ELR (cell line): ENCODE data around the gene CYP46A1.
"Not testable (repeated sequence)": the region's sequence is repeated elsewhere in the genome, so short reads cannot be mapped to it uniquely, and the experiment has no call there.

Experiments
- DNase-seq: peaks from one replicate; pipeline ENCODE4 v3.0.0-alpha.2; 2015; ENCODE audit warnings: low read depth

Gene CYP46A1

DNA sequence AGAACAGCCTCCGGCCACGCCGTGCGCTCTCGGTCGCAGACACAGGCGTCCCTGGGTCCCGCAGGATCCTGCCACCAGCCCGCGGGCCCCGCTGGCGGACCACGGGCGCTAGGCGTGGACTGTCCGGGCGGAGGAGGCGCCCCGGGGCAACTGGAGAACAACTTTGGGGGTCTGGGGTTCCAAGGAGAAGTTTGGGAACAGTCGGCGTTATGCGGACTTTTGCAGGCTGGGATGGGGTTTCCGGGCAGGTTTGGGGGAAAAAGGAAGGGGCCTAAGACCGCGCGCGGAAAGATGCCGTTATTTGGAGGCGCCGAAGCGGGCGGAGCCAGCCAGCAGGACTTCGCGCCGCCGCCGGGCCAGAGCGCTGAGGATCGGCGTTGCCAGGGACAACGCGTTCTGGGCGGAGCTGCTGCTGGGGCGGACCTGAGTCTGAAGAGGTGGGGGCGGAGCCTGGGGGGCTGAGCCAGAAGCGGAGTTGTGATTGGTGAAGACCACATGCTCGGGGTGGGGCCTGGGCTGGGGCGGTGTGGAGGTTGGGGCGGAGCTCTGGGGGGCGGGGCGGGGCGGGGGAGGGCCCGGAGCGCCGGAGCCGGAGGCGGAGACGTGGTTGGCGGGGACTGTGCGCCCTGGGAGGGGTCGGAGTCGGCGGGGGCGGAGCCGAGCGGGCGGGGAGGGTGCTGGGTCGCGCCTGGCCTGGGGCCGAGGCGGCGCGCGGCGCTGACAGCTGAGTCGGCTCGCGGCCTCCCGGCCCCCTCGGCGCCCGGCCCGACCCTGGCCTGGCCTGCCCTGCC is at the start of gene CYP46A1:
Gene CYP46A1 (plus strand): TSS at position 680 of the 791 bp plus-strand sequence. CDS start 120 bp downstream, outside the sequence.
- peak; percentile 100 for DNase-seq

DNA sequence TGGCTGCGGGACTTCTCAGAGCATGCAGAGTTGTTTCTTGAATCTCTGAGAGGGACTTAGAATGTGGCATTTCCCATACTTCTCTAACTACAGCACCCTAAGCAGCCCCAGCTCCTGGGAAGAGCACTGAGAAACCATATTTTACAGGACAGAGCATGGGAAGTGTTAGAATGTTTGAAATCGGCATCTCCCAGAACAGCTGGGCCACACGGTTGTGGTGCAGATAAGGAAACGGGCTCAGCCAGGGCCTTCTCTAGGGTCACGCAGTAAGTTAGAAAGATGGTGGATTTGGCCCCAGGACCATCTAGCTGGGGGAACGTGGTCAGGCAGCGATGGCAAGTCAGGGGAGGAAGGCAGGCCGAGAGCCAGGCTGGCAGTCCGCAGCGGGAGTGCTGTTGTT is 49.7 kb upstream of the CYP46A1 start:
- no peak for DNase-seq

DNA sequence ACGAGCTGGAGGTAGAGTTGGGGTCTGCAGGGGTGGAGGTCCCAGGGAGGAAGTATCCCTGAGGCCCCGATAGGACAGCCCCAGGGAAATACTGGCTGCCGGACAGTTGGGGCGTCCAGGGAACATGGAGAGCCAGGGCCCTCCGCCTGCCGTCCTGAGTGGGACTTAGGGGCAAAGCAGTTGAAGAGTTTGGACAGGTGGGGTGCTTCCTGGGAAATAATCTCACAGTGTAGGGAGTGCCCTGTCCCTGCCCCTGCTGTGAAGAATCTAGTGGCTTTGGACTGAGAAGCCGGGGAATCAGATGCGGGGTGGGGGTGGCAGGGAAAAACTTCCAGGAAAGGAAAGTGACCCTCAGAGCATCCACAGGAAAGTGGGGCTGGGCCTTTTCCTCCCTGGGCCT is 49.0 kb upstream of the CYP46A1 start:
- no peak for DNase-seq

DNA sequence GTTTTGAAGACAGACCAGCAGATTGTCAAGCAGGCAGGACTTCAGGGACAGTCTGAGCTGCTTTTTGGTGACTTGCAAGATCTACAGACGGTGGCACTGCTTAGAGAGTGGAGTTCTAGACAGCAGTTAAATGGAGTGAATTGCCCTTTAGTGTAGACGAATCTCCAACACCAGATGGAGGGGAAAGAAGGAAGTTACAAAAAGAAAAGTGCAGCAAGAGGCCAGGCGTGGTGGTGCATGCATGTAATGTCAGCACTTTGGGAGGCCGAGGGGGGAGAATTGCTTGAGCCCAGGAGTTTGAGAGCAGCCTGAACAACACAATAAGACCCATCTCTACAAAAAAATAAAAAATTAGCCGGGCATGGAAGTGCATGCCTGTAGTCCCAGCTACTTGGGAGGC is 47.6 kb upstream of the CYP46A1 start:
- no peak for DNase-seq

DNA sequence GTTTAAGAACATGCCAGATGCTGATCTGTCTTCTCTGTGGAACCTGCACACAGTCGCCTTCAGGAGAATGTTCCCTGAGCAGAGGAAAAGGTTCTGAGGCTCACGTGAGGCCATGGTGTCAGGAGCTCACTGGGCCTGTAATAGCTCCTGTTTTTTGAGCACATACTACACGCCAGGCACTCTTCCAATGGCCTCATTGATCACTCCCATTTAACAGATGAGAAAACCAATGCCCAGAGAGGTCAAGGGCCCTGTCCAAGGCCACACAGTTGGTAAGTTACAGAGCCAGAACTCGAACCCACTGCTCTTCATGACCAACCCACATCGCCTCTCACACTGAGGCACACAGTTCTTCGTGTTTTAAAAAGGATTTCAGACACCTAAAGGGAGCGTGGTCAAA is 46.5 kb upstream of the CYP46A1 start:
- DNase-seq: no peak

DNA sequence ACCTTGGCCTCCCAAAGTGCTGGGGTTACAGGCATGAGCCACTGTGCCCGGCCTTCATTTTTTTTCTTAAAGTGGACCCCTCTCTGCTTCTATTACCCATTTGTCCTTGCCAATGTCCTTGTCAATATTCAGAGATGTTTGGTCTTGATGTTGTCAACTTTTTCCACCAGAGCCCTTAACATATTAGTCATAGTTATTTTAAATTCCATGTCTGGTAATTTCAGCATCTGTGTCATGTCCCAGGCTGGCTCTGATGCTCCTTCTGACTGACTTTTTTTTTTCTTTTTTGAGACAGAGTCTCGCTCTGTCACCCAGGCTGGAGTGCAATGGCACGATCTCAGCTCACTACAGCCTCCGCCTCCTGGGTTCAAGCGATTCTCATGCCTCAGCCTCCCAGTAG is 41.3 kb upstream of the CYP46A1 start:
- not testable (repeated sequence) for DNase-seq

DNA sequence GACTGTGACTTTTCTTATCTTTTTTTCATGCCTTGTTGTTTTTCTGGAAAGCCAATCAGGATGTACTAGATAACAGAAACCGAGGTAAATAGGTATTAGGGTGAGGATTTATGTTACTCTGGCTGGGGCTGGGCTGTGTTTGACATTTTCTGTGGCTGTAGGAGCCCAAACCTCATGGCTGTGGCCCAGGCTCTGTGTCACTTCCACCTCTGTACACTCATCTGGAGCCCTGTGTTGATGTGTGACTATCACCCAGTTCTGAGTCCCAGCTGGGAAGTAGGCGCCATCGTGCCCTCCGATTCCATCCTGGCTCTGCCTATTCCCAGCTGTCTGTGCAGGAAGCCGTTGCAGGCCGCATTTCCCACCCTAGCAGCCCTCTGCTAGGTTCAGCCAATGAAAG is 40.8 kb upstream of the CYP46A1 start:
- no peak for DNase-seq

DNA sequence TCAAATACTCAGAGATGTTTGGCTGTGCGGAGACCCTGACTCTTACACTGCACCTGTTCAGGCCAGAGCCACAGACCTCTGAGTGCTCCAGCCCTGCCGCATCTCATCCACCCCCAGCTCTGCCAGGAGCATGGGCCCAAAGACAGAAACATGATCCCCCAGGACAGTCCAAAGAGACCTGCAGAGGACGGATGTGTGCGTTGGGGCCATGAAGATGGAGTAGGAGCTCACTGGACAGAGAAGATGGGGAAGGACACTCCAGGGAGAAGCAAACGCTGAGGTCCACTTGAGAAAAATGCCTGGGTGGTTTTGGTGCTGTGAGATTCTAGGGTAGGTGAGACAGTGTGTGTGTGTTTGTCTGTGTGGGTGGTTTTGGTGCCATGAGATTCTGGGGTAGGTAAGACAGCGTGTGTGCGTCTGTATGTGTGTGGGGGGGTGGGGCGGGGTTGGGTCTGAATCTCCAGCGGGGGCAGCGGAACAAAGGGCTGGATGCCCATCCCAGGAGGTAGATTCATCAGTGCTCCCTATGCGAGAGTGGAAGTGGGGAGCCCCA is 40.0 kb upstream of the CYP46A1 start:
- DNase-seq: no peak

DNA sequence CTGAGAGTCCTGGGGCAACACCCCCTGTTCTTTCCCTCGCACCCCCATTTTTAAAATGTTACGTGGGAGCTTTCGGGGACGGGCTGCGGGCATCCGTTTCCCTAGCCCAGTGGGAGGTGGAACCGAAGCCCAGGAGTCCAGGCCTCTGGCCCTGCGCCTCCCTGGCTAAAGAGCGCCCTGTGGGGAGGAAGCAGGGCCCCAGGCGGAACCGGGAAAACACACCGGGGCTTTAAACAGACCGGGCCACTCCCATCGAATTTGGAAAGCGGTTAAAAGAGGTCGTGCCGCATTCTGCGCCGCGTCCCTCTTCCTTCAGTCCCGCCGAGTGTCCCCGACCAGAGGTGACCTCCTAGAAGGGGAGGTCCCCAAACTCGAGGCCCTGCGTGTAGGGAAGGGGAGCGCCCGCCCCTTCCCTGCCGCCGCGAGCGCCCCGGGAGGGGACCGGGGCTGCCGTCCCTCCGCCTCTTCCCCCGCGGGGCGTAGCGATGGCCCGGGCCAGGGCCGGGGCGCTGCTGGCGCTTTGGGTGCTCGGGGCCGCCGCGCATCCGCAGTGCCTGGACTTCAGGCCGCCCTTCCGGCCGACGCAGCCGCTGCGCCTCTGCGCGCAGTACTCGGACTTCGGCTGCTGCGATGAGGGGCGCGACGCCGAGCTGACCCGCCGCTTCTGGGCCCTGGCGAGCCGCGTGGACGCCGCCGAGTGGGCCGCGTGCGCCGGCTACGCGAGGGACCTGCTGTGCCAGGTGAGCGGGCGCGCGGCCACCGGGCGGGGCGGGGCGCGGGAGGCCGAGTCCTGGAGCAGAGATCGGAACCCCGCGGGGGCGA is 39.2 kb upstream of the CYP46A1 start, which contains the start of gene HHIPL1:
Gene HHIPL1 (plus strand): TSS at position 407 of the 822 bp plus-strand sequence. CDS start 79 bp downstream, at position 486.
- DNase-seq: peak; percentile 40

DNA sequence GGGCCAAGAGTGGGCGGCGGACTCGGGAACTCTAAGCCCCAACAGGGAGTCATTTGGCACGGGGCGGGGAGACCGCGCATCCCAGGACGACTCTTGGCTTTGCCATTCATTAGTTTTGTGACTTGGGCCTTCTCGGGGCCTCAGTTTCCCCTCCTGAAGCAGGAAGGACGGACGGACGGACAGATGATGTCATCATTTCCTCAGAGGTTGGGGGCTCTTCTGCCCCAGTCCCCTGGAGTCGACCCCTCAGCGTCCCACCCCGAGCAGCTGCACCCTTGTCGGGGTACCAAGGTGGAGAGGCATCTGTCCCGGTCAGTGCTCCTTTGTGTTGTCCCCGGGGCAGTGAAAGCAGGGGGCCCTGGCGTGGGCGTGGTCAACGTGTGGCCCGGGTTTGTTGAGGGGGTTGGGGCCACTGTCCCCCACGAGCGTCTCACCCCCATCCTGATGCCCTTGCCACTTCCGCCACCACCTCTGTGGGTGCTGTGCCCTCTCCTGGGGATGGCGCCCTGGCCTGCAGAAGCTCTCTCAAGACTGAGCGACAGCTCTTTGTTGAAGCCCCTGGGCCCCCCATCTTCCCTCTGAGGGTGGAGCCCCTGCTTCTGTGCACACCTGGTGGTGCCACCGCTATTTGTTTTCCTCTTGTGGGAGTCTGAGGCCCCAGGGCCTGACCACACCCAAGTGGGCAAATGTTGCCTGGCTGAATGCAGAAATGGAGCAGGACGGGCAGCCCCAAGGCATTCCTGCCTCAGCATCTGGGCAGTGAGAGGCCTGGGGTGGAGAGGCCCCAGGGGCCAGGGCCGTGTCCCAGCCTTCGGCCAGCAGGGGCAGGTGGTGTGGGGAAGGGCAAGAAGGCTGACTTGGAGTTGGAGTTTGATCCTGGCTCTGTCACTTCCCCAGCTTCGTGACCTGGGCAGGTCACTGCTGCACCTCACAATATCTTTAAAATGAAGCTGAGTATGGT is 38.3 kb upstream of the CYP46A1 start:
- DNase-seq: no peak

DNA sequence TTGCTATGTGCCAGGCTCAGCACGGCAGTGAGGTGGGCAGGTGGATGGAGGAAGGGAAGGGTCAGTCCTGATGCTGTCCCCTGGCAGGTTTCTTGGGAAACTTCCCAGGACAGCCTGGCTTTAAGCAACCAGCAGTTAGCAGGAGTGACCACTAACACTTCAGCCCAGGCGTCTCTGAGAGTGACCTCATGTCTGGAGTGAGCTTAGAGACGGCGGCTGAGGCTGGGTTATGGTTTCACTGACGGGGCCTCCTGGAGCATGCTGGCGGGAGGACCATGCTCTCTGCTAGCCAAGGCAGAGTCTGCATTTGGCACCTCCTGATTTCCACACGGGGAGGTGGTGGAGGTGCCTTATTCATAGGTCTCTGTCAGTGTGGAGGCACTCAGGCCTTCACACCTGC is 36.7 kb upstream of the CYP46A1 start:
- no peak for DNase-seq

DNA sequence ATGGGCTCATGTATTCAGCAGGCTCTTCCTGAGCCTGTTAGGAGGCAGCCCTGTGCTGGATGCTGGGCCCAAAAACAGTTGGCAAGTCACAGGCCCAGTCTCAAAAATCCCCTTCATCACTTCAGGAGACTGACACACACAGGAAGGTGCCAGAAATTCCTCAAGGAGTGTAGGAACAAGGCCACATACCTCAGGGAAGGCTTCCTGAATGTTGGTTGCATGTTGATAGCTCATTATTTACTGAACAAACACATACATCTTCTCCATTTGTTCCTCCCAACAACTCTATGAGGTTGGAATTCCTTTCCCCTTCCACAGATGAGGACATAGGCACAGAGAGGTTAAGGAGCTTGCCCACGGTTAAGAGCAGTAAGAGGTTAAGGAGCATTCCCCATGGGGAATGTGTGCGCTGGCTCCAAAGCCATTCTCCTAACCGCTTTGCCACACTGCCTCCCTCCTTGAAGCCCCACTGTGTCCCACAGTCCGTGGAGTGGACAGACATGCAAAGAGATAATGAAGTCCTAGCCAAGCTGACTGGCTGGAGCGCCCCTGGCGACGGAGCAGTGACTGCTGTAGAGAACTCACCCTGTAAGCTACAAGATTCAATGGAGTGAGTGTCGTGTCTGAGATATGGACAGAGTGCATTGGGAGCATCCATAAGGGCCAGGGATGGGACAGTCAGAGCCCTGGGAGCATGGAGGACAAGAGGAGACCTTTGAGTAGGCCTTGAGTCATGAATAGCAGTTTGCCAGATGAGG is 35.9 kb upstream of the CYP46A1 start:
- no peak for DNase-seq

DNA sequence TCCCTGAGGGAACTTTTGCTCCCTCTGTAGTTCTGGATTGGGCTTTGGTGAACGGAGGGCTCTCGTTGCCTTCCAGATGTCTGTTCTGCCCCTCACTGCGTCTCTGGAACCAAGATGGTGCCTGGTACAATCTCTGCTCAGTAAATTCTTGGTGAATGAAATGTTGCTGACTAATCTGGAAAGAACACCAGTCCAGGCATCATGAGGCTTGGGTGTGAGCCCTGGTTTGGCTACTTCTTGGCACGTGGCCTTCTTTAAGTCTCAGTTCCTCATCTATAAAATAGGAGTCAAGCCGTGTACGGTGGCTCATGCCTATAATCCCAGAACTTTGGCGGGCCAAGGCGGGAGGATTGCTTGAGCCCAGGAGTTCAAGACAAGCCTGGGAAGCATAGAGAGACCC is 34.9 kb upstream of the CYP46A1 start:
- DNase-seq: peak; percentile 30

DNA sequence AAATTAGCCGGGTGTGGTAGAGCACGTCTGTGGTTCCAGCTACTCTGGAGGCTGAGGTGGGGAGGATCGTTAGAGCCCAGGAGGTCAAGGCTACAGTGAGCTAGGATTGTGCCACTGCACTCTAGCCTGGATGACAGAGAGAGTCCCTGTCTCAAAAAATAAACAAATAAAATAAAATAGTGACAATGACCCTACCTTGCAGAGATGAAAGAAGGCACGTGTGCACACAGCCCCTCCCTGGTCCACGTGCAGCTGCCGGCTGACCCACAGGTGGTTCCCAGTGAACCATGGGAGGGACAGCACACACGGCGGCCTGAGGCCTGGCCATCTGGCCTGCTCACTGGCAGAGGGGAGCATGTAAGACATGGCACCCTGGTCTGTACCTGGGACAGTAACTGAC is 34.5 kb upstream of the CYP46A1 start:
- no peak for DNase-seq

DNA sequence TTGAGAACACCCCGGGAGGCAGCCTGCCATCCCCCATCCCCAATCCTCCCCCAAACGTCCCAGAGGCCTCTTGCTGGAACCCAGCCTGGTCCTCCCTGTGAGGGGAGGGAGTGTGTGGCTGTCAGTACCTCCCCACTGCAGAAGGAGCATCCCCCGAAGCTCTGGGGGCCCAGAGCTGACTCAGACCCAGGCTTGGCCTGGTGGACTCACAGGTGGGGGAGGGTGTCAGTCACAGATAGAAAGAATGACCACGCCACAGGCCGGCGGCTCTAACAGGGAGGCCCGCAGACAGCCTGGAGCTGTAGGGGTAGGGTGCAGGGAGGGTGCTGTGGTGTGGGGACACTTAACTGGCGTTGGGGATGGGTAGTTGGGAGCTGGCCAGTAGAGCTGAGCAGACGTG is 33.9 kb upstream of the CYP46A1 start:
- DNase-seq: no peak

DNA sequence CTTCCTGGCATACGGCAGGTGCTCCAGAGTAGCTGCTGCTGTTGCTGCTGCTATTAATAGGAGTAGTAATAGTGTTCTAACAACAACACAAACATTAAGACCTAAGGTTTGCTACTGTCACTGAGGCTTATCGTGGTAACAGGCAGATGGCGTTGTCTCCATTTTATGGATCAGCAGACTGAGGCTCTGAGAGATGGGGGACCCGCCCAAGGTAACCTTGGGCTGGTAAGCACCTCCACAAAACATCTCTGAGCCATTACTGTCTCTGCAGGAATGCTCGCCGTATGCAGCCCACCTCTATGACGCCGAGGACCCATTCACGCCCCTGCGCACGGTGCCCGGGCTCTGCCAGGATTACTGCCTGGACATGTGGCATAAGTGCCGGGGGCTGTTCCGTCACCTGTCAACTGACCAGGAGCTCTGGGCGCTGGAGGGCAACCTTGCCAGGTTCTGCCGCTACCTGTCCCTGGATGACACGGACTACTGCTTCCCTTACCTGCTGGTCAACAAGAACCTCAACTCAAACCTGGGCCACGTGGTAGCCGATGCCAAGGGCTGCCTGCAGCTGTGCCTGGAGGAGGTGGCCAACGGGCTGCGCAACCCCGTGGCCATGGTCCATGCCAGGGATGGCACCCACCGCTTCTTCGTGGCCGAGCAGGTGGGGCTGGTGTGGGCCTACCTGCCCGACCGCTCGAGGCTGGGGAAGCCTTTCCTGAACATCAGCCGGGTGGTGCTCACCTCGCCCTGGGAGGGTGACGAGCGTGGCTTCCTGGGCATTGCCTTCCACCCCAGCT is 31.9 kb upstream of the CYP46A1 start:
- DNase-seq: no peak

DNA sequence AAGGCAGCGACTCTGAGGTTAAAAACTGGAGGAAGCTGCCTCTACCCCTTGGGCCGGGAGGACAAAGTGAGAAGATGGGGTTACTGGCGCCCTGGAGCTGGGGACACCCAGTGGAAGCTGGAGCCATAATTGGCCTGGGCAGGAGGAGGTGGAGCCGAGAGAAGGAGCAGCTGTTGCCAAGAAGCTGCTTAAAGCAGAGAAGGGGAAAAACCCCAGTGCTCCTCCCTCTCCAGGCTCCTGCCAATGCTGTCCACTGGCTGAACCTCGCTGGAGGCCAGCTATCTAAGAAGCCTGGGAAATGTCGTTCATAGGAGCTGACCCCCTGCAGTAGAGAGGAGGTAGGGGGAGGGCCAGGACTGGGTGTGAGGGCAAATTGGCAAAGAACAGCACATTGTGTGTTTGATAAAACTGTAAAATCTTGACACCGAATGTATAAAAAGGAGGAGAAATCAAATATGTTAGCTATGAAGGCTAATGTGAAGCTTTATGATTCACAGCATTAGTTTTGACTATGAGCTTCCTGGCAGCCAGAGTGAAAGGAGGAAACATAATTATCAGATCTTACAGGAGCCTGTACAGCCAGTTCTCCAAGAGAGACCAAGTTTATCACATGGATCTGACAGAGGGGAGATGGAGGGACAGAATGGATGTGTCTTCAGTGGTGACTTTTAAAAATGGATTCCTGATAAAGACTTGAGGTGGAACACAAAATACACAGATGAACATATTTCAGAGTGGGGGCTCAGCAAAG is 29.7 kb upstream of the CYP46A1 start:
- peak; percentile 45 for DNase-seq

DNA sequence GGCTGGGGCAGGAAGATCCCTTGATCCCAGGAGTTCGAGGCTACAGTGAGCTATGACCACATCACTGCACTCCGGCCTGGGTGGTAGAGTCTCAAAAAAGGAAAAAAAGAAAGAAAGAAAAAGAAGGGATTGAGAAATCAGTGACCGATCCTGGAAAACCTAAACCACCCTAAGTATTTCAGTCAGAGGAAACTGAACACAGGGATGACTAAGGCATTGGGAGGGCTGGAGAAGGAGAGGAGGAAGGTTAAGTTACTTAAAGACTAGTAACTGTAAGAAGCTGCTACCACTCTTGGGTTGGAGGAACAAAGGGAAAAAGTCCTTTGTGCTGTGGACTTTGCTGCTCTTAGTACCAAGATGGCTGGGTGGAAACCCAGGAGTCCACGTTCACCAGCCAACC is 28.6 kb upstream of the CYP46A1 start:
- peak; percentile 32 for DNase-seq

DNA sequence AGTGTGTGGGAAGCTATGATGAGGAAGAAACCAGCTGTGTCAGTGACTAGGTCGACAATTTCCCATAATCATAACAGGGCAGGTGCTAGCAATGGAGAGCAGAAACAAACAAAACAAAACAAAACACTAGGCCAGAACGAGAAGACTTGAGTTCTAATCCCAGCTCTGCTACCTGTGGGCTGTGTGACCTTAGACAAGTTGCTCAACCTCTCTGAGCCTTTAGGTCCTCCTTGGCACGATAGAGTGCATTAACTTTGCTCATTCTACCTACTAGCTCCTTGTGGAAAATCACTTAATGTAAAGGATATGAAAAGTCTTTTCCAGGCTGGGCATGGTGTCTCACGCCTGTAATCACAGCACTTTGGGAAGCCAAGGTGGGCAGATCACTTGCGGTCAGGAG is 27.9 kb upstream of the CYP46A1 start:
- DNase-seq: no peak
